NCI-H1417 (cell line): Measurements from ENCODE around the gene NDUFA9.

Experiments
- DNase-seq, 3 experiments: peaks; one replicate each; lab custom pipeline; 2025; lab: John Stamatoyannopoulos, UW

Gene NDUFA9

DNA sequence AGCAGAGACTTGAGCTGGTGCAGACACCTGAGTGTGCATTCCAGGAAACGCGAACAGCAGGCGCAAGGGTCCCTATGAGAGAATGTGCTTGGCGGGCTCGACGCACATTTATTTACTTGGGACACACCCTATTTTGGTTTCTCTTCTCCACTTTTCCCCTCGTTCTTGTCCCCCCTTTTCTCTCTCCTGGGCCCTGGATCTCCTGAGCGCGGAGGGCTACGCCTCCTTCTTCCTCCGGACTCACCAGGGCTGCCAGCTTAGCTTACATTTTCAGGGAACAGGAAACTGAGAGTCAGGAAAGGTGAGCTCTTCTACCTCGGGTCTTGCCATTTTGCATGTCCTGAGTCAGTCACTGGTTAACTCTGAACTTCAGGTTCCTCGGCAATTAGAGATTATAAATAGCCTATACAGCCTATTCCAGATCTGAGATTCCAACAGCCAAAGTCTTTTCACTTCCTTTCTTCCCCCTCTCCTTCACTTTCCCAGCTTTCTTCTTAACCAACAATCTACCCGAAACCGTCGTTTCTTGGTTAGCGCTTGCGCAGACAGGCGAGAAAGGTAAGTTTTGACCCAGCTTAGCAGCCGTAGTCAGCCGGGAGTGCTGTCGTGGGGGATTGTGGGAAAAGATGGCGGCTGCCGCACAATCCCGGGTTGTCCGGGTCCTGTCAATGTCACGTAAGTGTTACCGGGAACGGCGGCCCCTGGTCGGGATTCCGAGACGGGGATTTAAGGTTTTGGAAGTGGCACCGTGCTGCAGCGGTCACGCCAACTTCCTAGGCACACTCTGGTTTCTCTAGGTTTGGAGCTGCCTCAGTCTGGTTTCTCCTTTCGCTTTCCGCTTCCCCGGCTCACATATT, at the start of gene NDUFA9, which contains the start of gene AKAP3:
NDUFA9 (plus strand) TSS at position 614 of the 857 bp plus-strand sequence; CDS start at position 627, 13 bp downstream.
AKAP3 (minus strand) TSS at position 551 of the 857 bp plus-strand sequence. CDS start 10,855 bp downstream, outside the sequence.
- peak; percentile 84 to 93 (median 89) for DNase-seq

DNA sequence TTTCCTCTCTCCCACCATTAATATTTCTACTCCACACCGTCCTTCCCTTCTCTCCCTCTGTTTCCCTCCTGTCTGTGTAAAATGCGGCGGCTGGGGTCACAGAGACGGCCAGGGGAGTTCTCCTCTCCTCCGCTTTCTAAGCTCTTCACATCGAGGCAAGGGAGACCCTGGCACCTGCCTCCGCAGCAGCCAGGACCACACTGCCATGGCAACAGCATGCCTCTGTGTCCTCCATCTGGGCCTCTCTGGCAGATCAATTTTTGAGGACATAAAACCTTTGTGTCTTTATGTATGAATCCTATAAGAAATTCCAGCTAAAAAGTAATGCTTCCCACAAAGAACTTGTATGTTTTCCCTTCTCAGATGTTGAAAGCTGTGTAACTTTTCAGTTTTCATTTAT, 45.5 kb upstream of the NDUFA9 start:
- peak in 2 of 3 experiments; percentile 59 to 85 for DNase-seq

DNA sequence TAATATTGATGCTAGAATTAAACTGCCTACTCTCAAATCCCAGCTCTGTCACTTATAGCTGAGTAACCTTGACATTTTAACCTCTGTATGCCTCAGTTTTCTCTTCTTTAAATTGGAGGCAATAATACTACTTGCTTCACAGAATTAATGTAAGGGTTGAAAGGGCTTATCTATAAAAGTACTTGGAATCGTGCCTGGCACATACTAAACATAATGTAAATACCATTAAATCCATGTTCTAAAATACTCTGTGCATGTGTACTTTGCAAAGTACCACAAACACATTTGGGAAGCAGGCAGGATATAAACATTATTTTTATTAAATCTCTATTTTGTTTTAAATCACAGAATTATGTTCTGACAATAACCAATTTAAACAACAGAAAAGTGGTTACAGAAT, 45.0 kb upstream of the NDUFA9 start:
- no peak for DNase-seq

DNA sequence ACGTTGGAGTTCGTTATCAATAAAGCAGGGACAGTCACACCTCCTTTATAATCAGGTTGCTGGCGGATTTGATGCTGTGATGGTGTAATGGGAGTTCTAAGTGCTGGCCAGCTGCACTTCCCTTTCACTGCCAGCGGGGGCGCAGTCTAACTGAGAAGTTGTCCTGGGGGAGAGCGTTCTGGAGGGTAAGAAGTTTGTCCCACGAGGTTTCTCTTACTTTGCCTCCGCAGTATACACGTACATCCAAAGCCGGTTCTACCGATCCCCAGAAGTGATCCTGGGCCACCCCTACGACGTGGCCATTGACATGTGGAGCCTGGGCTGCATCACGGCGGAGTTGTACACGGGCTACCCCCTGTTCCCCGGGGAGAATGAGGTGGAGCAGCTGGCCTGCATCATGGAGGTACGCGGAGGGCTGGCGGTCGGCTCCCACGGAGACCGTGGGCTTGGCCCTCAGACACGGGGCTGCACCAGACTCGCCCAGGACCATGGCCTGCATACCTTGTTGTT, 44.2 kb upstream of the NDUFA9 start:
- DNase-seq, result peak; percentile 42 to 94 (median 84)

DNA sequence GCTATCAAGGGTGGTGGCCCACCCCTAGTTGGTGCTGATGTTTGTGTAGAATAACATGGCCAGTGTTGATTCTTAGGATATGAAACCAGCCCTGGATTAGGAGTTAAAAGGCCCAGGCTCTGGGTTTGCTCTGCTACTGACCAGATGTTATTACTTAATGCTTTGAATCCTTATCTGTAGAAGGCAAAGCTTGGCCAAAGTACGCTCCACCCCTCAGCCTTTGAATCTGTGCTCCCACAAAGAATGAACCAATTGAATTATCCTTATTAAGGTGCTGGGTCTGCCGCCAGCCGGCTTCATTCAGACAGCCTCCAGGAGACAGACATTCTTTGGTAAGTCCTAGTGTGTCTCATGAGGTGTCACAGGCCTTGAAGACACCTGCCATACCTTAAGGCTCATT, 41.9 kb upstream of the NDUFA9 start:
- no peak for DNase-seq

DNA sequence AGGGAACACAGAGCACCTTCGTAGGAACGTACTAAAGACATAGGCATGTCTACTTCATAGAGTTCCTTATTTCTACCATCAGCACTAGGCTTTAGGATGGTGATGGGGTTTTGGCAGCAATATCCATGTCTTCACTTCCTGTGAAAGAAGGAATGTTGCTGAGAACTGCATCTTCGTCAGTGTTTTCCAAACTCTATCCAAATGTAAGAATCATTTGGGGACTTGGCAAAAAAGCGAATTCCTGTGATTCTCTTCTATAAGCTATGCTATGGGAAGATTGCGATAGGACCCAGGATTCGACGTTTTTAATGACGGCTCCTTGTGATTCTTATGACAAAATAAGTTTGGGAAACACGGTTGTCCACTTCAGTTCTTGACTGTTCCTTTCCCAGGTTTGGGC, 39.8 kb upstream of the NDUFA9 start:
- no peak for DNase-seq

DNA sequence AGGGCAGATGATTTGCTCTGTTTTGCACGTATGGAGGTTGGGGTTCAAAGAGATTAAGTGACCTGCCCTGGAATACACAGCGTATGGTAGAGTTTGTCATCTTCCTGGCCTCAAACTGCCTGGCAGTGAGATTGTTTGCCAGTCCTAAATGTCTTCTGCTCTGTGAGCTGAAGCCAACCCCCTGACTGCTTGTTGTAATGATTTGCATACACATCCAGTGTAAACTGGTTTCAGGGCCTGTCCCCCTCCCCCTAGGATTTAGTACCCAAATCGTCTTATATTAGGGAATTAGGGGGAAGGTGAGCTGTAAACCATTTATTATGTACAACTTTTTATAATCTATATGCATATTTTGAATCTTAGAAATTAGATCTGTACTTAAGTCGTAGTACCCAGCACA, 38.4 kb upstream of the NDUFA9 start:
- no peak for DNase-seq

DNA sequence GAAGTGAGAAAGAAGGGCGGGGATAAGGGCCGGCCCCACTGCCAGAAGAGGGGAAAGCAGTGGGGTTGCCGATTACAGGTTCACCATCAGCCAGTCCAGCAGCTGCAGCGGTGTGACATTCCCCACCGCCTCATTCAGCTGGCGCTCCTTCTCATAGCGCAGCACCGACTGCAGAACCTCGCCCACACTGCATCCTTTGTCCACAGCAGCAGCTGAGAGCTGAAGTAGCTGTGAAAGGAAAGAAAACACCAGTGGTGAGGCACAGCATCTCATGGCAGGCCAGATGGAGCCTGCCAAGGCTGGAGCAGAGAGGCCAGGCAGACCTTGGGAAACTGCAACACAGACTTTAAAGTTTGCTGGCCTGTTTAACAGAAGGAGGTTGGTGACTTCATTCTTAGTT, 33.2 kb upstream of the NDUFA9 start:
- no peak for DNase-seq

DNA sequence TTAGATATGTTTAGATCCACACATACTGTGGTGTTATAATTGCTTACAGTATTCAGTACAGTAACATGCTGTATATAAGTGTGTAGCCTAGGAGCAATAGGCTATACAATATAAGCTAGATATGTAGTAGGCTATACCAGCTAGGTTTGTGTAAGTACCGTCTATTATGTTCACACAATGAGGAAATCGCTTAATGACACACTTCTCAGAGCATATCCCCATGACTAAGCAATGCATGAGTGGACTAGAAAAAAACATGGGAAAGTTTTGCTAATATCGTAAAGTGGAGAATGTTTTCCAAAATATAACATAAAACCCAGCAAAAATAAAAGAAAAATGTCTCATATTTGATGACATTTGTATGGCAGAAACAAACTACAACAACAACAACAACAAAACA, 27.4 kb upstream of the NDUFA9 start:
- DNase-seq, result peak in 1 of 3 experiments; percentile 30

DNA sequence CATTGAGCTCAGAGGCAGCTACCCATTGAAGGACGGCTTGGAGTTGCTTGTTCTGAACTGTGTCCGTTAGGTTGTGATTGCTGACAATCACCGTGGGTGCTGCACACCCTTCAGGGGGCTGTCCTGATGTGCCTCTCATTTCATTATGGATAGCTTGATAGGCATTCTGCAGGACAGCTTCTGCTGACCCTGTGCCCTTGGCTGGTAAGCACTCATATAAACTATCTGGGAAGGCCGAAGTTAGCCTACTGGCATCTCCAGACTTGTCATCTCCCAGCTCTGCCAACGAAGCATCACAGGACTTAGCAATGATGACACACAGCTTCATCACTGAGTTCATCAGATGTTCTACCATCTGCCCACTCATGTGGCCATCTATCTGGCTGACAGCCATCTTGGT, 22.4 kb upstream of the NDUFA9 start:
- DNase-seq, result no peak

DNA sequence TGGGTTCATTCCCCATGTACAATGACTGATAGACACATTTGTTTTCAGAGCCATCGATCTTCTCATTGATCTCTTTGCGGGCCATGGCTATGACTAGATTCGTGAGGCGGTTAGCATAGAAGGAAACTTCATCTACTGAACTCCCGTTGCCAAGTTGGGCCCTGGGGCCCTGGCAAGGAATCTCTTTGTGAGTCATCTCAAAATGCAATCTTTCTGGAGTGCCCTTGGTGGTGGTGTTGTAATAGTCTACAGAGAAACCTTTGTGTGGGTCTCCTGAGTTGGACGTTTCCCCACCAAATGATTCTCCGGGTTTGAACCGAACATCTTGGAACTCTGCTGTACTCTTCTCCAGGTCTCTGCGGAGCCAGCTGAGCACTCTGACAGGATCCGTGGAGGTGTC, 20.5 kb upstream of the NDUFA9 start:
- no peak for DNase-seq

DNA sequence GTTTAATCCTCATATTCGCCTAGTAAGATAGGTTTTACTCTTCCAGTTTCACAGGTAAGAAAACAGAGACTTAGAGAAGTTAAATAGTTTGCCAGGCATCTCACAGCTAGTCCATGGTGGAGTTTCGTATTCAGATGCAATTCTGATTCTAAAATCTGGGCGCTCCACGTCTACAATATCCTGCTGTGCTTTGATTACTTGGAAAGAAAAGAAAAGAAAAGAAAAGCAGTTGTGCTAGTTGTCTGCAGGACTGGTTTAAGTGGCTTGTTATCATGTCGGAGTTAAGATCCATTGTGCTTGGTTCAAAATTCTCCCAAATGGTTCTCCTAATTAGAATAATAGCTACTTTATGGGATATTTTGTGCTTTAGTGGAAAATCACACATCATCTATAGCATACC, 18.7 kb upstream of the NDUFA9 start:
- DNase-seq, result no peak

DNA sequence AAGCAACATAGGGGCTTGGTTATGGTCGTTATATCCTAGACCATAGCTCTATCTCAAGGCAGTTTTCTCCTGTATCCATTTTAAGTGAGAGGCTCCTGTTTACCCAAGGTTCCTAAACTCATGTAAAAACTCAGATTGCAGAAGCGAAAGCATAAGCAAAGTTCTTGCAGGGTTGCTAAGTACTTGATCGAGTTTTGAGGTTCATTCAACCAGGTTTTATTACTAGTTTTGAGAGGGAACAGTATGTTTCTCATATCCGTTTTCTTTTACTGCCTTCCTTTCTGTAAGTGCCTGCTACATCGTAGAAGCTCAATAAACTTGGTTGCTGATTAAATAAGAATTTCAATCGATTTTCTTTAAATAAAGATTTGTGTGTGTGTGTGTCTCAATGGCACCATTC, 5.2 kb upstream of the NDUFA9 start:
- DNase-seq, result no peak

DNA sequence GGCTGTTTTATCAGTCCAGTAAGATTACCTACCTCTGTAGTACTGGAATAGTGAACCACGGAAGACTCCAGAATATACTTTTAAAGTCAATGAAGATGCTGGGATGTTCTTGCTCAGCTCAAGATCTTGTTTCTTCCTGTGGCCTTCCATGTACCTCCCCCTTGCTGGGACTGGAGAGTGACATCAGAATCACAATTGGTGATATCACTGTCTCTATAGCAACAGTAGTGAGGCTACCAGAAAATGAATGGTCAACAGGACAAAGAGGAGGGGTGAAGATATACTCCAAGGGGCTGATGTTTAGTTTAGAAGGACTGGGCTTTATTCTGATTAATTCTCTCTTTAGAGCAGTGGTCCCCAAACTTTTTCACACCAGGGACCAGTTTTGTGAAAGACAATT, 3.9 kb upstream of the NDUFA9 start:
- DNase-seq, result no peak

DNA sequence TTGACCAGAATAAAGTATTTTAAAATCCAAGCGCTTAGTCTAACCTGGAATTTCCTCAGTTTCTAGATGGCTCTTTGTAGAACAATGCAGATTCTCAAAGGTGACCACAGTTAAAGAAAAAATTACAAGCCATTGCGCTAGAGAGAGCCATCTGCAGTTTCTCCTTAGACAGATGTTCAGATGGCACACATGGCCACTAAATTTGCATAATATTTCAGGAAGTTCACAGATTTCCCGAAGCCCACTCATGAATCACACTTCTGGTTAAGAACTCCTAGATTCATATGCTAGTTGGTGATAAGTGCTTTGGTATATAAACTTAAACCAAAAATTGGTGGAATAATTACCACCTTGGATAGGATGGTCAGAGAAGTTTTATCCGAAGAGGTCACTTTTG, 812 bp upstream of the NDUFA9 start:
- DNase-seq, result no peak

DNA sequence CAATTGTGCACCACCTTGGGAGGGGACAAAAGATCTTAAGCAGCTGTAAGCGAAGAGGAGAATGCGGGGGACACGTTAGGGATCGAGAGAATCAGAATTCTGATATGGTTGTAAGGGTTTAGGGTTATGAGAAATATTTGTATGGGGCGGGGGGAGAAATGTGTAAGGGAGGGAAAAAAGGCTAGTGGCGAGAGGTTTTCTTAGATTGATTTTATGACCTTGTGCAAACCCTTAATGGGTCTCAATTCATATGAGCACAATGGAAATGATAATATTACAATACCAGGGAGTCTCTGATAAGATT, 396 bp downstream of the NDUFA9 start:
- DNase-seq, result no peak

DNA sequence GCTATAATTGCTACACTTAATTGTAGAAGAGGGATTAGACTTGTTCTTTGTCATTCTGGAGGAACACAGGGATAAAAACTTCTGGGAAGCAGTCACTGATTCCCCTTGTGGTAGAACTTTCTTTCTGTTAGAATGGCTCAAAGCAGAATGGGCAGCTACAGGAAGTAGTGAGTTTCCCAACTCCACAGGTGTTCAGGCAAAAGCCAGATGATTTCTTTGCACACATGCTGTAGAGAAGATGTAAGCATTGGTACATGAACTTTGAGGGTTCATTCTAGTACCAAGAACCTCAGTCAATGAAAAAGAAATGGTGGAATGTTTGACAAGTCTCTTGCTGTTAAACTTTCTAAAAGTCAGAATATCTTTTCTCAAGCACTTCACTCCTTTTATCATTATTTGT, 4.3 kb downstream of the NDUFA9 start:
- DNase-seq, result no peak

DNA sequence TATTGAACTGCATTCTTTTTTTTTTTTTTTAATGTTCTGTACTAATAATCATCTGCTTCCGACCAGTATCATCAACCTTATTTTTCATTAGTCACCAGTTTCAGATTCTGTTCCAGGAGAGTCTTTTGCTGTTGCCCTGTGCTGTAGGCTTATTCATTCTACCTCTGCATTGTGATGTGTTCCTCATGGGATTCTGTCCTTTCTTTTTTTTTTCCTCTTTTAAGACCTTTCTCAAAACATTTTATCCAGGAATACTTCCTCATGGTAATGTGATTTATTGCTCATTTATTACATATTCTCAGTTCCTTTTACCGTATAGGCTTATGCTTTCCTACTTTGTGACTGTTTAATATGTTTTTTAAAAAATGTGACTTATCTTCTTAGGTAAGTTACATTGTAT, 4.8 kb downstream of the NDUFA9 start:
- no peak for DNase-seq

DNA sequence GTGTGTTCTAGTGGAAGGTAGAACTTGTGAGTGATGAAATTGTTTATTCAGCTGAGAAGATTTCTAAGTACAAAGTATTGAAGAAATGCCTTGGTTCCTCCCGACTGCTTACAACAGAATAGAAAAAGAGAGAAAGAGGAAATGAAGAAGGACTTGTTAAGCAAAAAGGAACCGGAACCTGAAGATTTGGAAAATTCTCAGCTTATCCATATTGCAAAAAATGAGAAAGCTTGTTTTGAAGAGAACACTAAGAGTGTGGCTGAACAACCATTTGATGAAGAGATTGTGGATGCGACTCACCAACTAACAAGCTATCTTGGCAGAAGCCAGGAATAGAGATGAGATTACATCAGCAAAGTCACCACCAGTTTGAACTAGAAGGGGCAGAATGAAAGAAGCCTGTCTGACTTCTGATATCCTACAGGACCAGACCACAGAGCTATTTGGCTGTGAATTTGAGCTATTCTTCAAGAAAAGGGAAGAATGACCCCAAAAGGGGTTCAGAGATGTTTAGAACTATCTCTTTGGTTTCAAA, 15.1 kb downstream of the NDUFA9 start:
- DNase-seq, result no peak

DNA sequence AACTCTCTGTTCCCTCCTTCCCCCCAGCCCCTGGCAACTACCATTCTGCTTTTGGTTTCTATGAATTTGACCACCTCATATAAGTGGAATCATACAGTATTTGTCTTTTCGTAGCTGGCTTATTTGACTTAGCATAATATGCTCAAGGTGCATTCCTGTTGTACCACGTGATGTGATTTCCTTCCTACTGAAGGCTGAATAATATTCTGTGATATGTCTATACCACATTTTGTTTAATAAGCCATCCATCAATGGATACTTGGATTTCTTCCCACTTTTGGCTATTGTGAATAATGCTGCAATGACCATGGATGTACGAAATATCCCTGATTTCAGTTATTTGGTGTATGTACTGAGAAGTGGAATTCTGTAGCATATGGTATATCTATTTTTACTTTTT, 16.3 kb downstream of the NDUFA9 start:
- no peak for DNase-seq

DNA sequence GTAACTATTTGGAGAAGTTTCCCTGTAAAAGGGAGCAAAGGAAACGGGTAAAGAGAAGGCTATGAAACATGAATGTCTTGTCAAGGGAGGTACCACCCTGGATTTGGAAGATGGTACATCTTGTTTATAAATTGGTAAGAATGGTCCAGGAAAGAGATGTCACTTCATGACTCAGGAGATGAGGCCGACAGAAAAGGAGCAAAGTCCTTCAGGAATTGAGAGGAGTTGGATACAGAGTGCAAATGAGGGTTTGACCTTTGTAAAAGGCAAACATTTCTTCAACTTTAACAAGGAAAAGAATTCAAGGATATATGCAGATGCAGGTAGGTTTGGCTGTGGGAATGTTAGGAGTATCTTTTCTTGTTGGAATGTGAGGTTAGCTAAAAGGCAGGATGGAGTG, 30.8 kb downstream of the NDUFA9 start:
- no peak for DNase-seq

DNA sequence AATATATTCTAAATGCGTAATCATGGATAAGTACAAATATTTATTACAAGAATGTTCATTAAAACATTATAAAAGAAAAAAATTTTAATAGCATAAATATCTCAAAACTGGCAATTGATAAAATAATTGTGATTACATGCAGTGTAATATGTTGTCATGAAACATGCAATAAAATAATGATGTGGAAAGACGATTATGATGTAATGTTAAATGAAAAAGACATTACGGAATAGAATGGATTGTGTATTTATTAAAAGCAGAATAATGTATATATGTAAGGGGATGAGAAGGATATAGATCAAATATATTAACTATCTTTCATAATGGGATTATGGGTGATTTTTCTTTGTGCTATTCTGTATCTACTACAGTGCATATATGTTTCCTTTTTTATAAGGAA, 32.8 kb downstream of the NDUFA9 start:
- DNase-seq, result no peak

DNA sequence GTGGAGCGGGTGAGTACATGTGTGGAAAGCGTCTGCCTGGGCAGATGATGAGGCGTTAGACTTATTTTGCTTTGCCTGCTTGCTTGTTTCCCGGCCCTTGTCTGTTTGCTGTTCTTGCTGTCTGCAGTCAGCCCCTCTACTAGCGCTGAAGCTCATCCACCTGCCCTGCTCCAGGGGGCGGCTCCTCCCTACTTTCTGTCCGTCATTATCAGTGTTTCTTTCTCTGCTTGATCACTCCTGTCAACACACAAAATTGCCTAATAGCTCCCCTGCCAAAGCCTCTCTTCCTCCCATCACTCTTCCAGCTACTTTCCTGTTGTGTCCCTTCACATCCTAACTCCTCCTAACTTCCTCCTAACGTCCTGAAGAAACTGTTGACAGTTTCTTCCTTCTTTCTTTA, 36.4 kb downstream of the NDUFA9 start:
- DNase-seq, result no peak

DNA sequence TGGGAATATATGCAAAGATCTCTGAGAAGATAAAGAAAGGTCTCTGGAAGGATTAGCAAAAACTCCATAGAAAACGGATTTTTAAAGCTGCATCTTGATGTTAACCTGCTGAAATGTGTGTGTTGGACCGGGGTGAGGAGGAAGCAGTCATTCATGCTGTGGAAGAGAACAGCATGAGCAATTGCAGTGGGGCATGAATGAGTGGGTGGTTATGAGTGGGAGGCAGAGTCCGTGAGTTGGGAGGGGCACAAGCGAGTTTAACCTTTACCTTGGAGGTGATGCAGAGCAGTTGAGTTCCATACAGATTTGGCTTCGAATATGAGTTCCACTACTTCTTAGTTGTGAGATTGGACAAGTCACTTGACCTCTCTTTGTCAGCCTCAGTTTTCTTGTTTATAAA, 41.8 kb downstream of the NDUFA9 start:
- no peak for DNase-seq
